BJ (cell line): ENCODE measurements around the gene GYG2. TPM values are rescaled to one million over a fixed set of nuclear protein-coding genes. Genes with fewer than 3 reads are reported as not detected.

Source experiments
- CTCF ChIA-PET: fragments of 350-600 bp; formaldehyde crosslinking; extraction: SDS; loops from one replicate; lab custom pipeline; 2021; ENCODE audit warnings: antibody characterized with exemption, inconsistent platforms; lab: Yijun Ruan, JAX
- POLR2A ChIA-PET: fragments of 300-600 bp; sonication (Branson Sonifier 250); formaldehyde crosslinking; extraction: SDS; loops from one replicate; lab custom pipeline; 2021; ENCODE audit warnings: antibody characterized with exemption; lab: Charles Lee
- DNase-seq: peaks from one replicate; pipeline ENCODE4 v3.0.0-alpha.2; 2011; ENCODE audit warnings: low read depth
- H3K27me3 ChIP-seq: 2 replicates; pipeline ENCODE4 v1.6.0; 2011; ENCODE audit warnings: low read length; ENCODE audit not compliant: control insufficient read depth, insufficient read depth
- H3K36me3 ChIP-seq: 2 replicates; pipeline ENCODE4 v1.5.1; 2011; ENCODE audit warnings: low read length; ENCODE audit not compliant: control insufficient read depth, insufficient read depth
- H3K4me3 ChIP-seq: 2 replicates; pipeline ENCODE4 v1.5.1; 2011; ENCODE audit warnings: low read depth, mild to moderate bottlenecking, control low read depth, low read length
- CTCF ChIP-seq: IDR thresholded peaks from 2 replicates; pipeline ENCODE4 v1.5.1; 2011; ENCODE audit warnings: low read depth, mild to moderate bottlenecking, control low read depth, inconsistent platforms, low read length, moderate library complexity; ENCODE audit not compliant: insufficient read depth
- polyA plus RNA-seq: library from polyadenylated mRNA; depleted of rRNA; stranded (reverse); fragments of >200 nt; gene quantifications from 2 replicates; pipeline ENCODE4 v1.2.3, GENCODE V29; 2011

Gene GYG2
- polyA plus RNA-seq, 1 experiment = 9.3 TPM

GRCh38 chrX:2831471-2832228 lies 2.9 kb downstream of the GYG2 start:
- ChIA-PET CTCF (no interaction called here), POLR2A (no interaction called here)
- no peaks in the 10 kb centered on the region for H3K36me3 ChIP-seq
- no peaks in the 10 kb centered on the region for H3K27me3 ChIP-seq
- TF ChIP-seq CTCF = no peak
- no peak for DNase-seq
- H3K4me3 ChIP-seq = no peak overlapping the region

- CTCF ChIA-PET = no interaction called here
- POLR2A ChIA-PET = no interaction called here
These were observed 9.2 kb downstream of the GYG2 start for GRCh38 chrX:2837961-2838360.

DNA sequence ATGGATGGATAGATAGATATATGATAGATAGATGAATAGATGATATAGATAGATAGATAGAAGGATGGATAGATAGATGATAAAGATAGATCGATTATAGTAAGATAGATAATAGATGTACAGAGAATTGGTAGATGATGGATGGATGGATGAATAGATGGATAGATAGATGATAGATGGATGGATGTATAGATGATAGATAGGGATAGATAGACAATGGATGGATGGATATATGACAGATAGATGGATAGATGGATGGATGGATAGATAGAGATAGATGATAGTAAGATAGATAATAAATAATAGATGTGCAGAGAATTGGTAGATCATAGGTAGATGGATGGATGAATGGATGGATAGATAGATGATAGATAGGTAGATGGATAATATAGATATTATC lies 12.2 kb downstream of the GYG2 start:
- TF ChIP-seq CTCF = no peak
- no peaks in the 10 kb centered on the region for H3K36me3 ChIP-seq
- ChIA-PET CTCF (no interaction called here), POLR2A (no interaction called here)
- H3K4me3 ChIP-seq = no peak overlapping the region
- no peaks in the 10 kb centered on the region for H3K27me3 ChIP-seq
- no peak for DNase-seq

More at GRCh38 chrX:2837961-2838360, 9.2 kb downstream of the GYG2 start:
- H3K4me3 ChIP-seq = no peak overlapping the region
- no peak for TF ChIP-seq CTCF
- DNase-seq = no peak
- H3K27me3 ChIP-seq = no peaks in the 10 kb centered on the region
- no peaks in the 10 kb centered on the region for H3K36me3 ChIP-seq

DNA sequence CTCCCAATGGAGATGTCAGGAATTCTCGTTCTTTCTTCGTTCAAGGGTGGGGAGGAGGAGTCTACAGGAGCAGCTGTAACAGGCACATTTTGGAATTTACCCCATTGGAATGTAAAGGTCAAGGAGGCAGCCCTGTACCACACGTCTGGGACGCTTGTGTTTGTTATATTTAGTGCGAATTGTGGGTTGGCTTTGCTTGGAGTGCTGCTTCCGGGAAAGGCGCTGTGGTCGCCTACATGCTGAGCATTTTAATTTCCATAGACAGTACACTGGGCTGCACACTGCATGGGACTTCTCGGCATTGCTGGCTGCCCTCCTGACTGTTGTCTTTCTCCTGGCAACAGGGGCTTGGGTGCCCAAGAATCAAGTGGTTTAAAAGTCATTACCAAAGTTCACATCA lies 12.8 kb downstream of the GYG2 start:
- H3K4me3 ChIP-seq = no peak overlapping the region
- ChIA-PET CTCF (interaction anchor here (0.6 kb wide), 1 partner anchor 11 kb away, joined by 3 read pairs; no protein-coding TSS in a partner anchor), POLR2A (no interaction called here)
- H3K36me3 ChIP-seq = no peaks in the 10 kb centered on the region
- no peak for DNase-seq
- no peaks in the 10 kb centered on the region for H3K27me3 ChIP-seq
- TF ChIP-seq CTCF = no peak

- Histone ChIP-seq H3K36me3 (no peaks in the 10 kb centered on the region), H3K27me3 (no peaks in the 10 kb centered on the region), H3K4me3 (no peak overlapping the region)
- CTCF ChIA-PET = no interaction called here
- TF ChIP-seq CTCF = no peak
- no peak for DNase-seq
- POLR2A ChIA-PET = no interaction called here
These were observed 18.3 kb downstream of the GYG2 start for GRCh38 chrX:2846992-2847391.
